Stimulated activated CD8-positive, alpha-beta memory T cell treated with anti-CD3 and anti-CD28 coated beads, Interleukin-4, amount 100 ng/mL, for 1 hour (primary cell): ENCODE data around the gene CAPZA2.
"Not testable (repeated sequence)": the region's sequence is repeated elsewhere in the genome, so short reads cannot be mapped to it uniquely, and the experiment has no call there.

Experiments used
- DNase-seq, 2 donors: peaks; one replicate each; pipeline ENCODE4 v3.0.0-alpha.2; 2020; ENCODE audit warnings: low read depth in 2 of 2, low spot score in 1 of 2

Gene CAPZA2

GRCh38 chr7:116912269-116912909 lies 50.0 kb downstream of the CAPZA2 start:
- DNase-seq = no peak

GRCh38 chr7:116918704-116919103 lies 56.3 kb downstream of the CAPZA2 start:
- DNase-seq = no peak

- DNase-seq = no peak
These were observed 58.0 kb downstream of the CAPZA2 start for GRCh38 chr7:116920359-116920758.

GRCh38 chr7:116922545-116922944 lies 60.2 kb downstream of the CAPZA2 start:
- DNase-seq = no peak

GRCh38 chr7:116924741-116925140 lies 62.4 kb downstream of the CAPZA2 start:
- no peak for DNase-seq

- DNase-seq = no peak
These were observed 66.6 kb downstream of the CAPZA2 start for GRCh38 chr7:116929021-116929420.

- peak; percentile 50 to 59 for DNase-seq
These were observed 67.8 kb downstream of the CAPZA2 start for GRCh38 chr7:116929914-116930913.

GRCh38 chr7:116932566-116932965 lies 70.2 kb downstream of the CAPZA2 start:
- no peak for DNase-seq

- no peak for DNase-seq
These were observed 71.1 kb downstream of the CAPZA2 start for GRCh38 chr7:116933465-116933864.

- no peak for DNase-seq
These were observed 72.2 kb downstream of the CAPZA2 start for GRCh38 chr7:116934580-116934979.

- DNase-seq = not testable (repeated sequence)
These were observed 74.5 kb downstream of the CAPZA2 start for GRCh38 chr7:116936844-116937243.

GRCh38 chr7:116938678-116939077 lies 76.3 kb downstream of the CAPZA2 start:
- no peak for DNase-seq

GRCh38 chr7:116940689-116941370 lies 78.4 kb downstream of the CAPZA2 start:
- no peak for DNase-seq

- no peak for DNase-seq
These were observed 80.1 kb downstream of the CAPZA2 start for GRCh38 chr7:116942504-116942903.

GRCh38 chr7:116948934-116949333 lies 86.5 kb downstream of the CAPZA2 start:
- DNase-seq = no peak

GRCh38 chr7:116949941-116950801 lies 87.8 kb downstream of the CAPZA2 start:
- DNase-seq = no peak

GRCh38 chr7:116950889-116951351 lies 88.5 kb downstream of the CAPZA2 start:
- no peak for DNase-seq

GRCh38 chr7:116951366-116952292 lies 89.2 kb downstream of the CAPZA2 start:
- DNase-seq = no peak

GRCh38 chr7:116952635-116953371 lies 90.4 kb downstream of the CAPZA2 start:
- peak in 1 of 2 donors; percentile 15 for DNase-seq
